GM03348 (cell line): ENCODE measurements around the gene CRYAA.
A peak's percentile ranks its signal among the peaks of the same experiment; 100 is the strongest.
"Not testable (repeated sequence)": the region's sequence is repeated elsewhere in the genome, so short reads cannot be mapped to it uniquely, and the experiment has no call there.

Experiments
- DNase-seq: peaks from one replicate; pipeline ENCODE4 v3.0.0; 2012; ENCODE audit warnings: low spot score

Gene CRYAA

DNA sequence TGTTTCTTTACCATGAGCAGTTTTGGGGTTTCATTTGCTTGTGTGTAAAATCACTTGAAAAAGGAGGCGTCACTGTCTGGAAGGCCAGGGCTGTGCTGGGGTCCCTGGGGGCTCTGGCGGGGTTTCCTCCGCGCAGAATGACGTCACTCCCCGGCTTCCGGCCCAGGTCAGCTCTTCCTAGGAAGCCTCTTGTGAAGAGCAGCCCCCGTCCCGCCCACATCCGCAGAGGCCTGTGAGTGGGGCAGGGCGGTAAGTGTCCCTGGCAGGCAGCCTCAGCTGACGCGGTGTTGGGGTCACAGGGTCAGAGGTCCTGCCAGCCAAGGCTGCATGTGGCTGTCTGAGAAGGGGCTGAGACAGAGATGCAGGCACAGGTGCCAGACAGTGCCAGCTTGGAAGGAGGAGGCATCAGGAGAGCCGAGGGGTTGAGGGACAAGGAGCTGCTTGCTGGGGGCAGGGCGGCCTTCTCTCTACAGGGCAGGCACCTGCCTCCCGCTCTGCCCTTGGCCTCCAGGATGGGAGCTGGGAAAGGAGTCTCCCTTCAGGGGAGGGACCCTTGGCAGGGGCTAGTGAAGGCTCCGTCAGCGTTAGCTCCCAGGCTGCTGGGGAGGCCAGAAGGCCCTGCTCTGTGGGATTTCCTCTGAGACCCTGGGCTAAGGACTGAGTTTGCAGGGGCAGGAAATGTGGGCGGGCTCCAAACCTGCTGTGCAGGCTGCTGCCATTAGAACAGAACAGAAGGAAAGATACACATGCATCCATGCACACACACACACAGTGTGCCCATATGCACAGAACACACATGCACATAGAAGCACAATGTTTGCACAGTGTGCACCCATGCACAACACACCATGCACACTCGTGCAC is 8.5 kb downstream of the CRYAA start:
- DNase-seq: not testable (repeated sequence)

- DNase-seq: not testable (repeated sequence)
Observed at GRCh38 chr21:43178175-43178826, 9.5 kb downstream of the CRYAA start.

GRCh38 chr21:43181033-43181432 is 12.2 kb downstream of the CRYAA start:
- DNase-seq: not testable (repeated sequence)

GRCh38 chr21:43187268-43187667 is 18.5 kb downstream of the CRYAA start:
- not testable (repeated sequence) for DNase-seq

DNA sequence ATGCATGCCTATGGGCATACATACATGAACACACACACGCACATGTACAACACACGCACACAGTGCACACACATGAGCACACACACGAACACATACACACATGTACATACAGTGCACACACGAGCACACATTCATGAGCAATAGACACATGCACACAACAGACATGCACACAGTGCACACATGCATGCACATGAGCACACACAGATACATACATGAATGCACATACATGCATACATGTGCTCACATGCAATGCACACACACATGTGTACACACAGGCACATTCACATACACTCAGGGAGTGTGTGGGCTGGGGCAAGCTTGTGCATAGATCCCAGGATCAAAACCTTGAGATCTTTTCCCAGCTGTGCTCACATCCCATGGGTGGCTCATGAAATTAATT is 18.9 kb downstream of the CRYAA start:
- no peak for DNase-seq

DNA sequence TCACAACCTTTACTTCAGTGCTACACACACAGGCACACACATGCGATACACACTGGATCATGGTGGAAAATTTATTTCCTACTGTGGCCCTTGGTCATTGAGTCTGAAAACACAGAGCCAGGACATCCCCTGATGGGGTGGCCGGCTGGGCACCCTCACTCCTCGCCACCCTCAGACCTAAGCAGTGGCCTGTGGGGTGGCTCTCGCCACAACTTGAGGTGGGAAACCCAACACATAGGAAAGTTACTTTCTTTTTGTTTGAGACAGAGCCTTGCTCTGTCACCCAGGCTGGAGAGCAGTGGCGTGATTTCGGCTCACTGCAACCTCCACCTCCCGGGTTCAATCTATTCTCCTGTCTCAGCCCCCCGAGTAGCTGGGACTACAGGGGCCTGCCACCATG is 19.4 kb downstream of the CRYAA start:
- DNase-seq: no peak

DNA sequence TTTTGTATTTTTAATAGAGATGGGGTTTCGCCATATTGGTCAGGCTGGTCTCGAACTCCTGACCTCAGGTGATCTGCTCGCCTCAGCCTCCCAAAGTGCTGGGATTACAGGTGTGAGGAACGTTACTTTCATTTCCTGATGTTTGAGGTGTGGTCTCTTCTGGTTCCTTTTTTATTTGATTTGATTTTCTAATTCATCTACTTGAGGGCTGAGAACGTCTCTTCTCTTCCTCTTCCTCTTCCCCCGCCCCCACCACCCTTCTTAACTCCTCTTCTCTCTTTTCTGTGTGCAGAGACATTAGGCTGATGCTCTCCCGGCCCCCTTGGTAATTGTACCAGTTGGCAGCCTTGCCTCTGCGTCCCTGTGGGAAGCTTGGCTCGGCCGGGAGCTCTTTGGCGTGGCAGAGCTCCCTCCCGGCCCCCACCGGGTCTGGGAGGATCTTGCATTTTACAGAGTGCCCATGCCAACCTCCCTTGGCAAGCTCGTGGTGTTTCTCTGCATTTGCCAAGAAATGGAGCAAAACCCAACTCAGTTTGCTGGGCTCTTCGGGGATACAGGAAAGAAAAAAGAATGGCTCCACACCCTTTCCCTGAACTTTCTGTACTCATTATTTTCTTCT is 19.9 kb downstream of the CRYAA start:
- no peak for DNase-seq

DNA sequence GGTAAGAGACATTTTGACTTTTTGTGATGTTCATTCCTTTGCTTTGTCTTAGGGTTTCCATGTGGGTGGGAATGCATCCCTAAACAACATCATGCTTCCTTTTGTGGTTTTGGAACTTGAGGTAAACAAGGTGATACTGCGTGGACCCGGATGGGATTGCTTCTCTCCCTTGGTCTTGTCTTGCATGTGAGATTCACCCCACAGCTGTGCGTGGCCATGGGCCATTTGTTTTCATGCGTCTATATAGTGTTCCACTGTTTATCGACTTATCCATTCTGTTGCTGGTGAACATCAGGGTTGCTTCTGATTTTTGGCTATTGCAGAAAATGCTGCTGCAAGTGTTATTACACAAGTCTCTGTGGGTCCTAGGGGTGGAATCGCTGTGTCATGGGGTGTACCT is 21.1 kb downstream of the CRYAA start:
- DNase-seq: no peak

GRCh38 chr21:43190544-43190943 is 21.7 kb downstream of the CRYAA start:
- DNase-seq: no peak

DNA sequence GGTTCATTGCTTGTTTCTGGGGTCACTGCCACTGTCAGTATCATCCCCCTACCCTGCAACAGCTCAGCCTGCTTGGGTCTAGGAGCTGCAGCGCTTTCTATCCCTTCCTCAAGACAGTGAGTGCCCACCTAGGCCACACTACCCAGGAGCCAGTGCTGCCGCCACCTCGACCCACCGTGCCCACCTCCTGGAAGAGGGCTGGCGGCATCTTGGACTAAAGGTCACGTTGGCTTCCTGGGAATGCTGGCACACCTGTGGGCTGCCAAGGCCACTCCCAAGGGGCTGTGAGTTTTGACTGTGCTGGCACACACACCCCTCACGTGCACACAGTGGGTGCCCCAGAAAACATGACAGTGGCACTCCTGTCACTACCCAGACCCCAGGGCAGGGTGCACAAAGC is 22.1 kb downstream of the CRYAA start:
- no peak for DNase-seq

DNA sequence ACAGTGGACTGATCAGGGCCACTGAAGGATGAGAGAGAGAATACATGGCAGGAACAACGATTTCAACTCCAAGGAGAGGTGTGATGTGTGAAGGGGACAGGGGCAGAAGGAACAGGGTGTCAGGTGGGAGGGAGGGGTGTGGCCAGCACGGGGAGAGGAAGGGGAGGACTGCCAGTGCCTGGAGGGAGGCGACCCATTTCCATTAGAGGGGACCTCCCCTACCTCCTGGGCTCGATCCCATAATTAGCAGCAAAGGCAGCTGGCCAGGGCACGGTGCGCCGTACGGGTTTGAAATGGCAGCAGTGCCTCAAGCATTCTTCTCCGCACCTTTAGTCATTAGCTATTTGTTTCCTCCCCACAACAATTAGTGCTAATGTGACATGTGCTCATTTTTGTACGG is 22.7 kb downstream of the CRYAA start:
- DNase-seq: no peak

DNA sequence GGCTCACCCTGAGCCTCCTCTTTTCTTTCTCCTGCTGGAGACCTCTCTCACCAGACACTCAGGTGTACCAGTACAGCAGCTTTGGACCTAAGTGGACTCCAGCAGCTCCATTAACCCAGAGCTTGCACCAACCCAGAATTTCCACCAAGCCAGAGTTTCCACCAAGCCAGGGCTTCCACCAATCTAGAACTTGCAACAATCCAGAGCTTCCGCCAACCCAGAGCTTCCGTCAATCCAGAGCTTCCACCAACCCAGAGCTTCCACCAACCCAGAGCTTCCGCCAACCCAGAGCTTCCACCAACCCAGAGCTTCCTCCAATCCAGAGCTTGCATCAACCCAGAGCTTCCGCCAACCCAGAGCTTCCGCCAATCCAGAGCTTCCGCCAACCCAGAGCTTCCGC is 23.2 kb downstream of the CRYAA start:
- no peak for DNase-seq

DNA sequence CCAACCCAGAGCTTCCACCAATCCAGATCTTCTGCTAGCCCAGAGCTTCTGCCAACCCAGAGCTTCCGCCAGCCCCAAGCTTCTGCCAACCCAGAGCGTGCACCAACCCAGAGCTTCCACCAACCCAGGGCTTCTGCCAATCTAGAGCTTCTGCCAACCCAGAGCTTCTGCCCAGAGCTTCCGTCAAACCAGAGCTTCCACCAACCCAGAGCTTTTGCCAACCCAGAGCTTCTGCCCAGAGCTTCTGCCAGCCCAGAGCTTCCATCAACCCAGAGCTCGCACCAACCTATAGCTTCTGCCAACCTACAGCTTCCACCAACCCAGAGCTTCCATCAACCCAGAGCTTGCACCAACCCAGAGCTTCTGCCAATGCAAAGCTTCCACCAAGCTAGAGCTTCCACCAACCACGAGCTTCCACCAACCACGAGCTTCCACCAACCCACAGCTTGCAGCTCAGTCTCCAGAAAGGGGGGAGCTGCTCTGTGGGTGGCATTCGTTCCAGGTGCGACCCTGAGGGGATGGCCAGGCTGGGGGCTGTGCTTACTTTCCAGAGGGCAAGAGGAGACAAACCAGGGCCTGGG is 23.8 kb downstream of the CRYAA start:
- no peak for DNase-seq

GRCh38 chr21:43193088-43193650 is 24.4 kb downstream of the CRYAA start:
- no peak for DNase-seq

- peak; percentile 91 for DNase-seq
Observed at GRCh38 chr21:43193651-43194302, 25.0 kb downstream of the CRYAA start.

DNA sequence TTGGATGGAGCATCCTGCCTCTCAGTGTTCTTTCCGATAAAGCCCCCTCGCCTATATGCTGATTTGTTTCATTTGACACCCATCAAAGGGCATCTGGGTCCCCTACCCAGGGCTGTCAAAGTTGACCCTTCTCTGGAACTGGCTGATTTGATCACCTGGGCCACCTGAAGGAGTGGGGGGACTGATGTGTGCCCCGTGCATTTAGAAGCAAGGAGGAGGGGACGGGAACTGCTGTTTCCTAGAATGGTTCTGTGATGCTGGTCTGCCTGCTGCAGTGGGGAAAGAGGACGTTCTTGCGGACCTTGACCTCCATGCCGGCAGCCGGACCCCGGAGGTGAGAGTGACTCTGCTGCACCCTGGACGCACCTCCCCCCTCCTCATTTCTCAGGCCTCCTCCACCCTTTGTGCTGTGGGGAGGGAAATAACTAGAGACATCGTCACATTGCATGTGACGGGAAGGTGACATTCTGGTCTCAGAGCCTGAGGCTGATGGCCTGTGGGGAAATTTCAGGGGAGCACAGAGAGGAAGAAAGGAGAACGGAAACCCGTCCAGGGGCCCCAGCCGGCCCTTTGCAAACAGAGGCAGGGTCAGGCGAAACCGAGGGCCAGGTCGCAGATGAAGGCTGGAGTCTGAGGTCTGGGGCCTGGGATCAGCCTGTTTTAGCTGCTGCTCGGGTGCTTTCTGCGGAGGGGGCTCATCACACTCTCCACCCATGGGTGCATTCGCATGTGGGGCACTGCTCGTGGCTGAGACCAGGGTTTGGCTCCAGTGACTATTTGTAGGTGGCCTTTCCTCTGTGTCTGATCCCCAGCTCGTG is 25.7 kb downstream of the CRYAA start:
- no peak for DNase-seq

GRCh38 chr21:43195121-43196021 is 26.6 kb downstream of the CRYAA start:
- DNase-seq: peak; percentile 55

DNA sequence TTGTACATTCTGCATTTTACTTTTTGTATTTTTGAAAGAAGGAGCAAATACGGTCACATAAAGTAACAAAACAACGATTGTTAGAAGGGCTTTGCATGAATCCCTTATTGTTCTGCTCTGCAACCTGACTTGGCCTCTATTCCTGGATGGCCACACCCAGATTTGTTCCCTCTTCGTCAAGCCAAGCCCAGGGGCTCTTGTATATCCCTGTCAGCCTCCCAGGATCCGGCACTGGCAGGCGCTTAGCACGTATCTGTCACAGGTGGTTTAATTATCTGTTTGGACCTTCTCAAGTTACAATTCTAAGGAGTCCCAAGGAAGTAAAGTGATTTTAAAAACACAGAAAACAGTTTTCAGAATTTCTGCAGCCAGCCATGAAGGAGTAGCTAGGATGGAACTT is 28.0 kb downstream of the CRYAA start:
- DNase-seq: no peak

DNA sequence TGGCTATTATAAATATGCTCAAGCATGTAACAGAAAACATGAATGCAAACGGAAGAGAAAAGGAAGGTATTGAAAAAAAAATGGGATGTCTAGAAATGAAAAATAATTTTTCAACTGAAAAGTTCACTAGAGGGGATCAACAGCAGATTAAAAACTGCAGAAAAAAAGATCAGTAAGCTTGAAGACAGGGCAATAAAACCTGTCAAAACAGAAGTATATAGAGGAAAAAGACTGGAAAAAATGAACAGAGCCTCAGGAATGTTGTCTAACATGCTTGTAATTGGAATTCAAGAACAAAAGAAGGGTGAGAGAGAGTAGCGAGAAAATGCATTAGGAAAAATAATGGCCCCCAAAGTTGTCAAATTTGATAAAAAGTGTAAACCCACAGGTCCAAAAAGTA is 29.6 kb downstream of the CRYAA start:
- no peak for DNase-seq

DNA sequence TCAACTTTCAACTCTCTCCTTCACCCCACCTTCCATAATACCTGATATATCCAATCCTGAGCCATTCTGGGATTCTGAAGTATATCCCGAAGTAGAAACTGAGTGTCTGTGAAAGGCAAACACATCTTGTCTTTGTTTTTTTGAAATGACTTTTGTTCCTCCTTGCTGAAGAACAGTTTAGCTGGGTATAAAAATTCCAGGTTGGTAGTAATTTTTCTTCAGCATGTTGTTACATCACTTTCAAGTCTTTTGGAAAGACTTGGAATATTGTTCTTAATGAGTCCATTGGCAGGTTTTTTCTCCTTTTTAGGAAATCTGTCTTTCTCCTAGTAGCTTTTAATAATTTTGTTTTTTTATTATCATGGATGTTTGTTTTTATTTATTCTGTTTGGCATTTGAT is 32.7 kb downstream of the CRYAA start:
- DNase-seq: no peak
